ENCODE measurements around the gene P2RX4.
"Not testable (repeated sequence)": the region's sequence is repeated elsewhere in the genome, so short reads cannot be mapped to it uniquely, and the experiment has no call there.

Gene P2RX4

GRCh38 chr12:121188227-121188626 lies 21.7 kb upstream of the P2RX4 start:
- DNase-seq (ENCODE audit: low read depth in 2 of 2) = no peak

- DNase-seq (ENCODE audit: low read depth in 2 of 2) = no peak
These were observed 20.8 kb upstream of the P2RX4 start for GRCh38 chr12:121189131-121189530.

GRCh38 chr12:121189619-121190155 lies 20.2 kb upstream of the P2RX4 start:
- no peak for DNase-seq (ENCODE audit: low read depth in 2 of 2)

GRCh38 chr12:121190523-121191031 lies 19.4 kb upstream of the P2RX4 start:
- peak; percentile 91 for DNase-seq (ENCODE audit: low read depth in 2 of 2)

- DNase-seq (ENCODE audit: low read depth in 2 of 2) = no peak
These were observed 18.8 kb upstream of the P2RX4 start for GRCh38 chr12:121191151-121191550.

- no peak for DNase-seq (ENCODE audit: low read depth in 2 of 2)
These were observed 13.0 kb upstream of the P2RX4 start for GRCh38 chr12:121196902-121197301.

GRCh38 chr12:121198949-121199348 lies 11.0 kb upstream of the P2RX4 start:
- no peak for DNase-seq (ENCODE audit: low read depth in 2 of 2)

- DNase-seq (ENCODE audit: low read depth in 2 of 2) = not testable (repeated sequence)
These were observed 8.8 kb upstream of the P2RX4 start for GRCh38 chr12:121201140-121201539.

- DNase-seq (ENCODE audit: low read depth in 2 of 2) = no peak
These were observed 7.2 kb upstream of the P2RX4 start for GRCh38 chr12:121202407-121203355.

GRCh38 chr12:121203482-121203881 lies 6.4 kb upstream of the P2RX4 start:
- DNase-seq (ENCODE audit: low read depth in 2 of 2) = no peak

GRCh38 chr12:121205491-121205890 lies 4.4 kb upstream of the P2RX4 start:
- no peak for DNase-seq (ENCODE audit: low read depth in 2 of 2)

- not testable (repeated sequence) for DNase-seq (ENCODE audit: low read depth in 2 of 2)
These were observed 1.4 kb upstream of the P2RX4 start for GRCh38 chr12:121208571-121208970.

GRCh38 chr12:121209221-121209620 lies 708 bp upstream of the P2RX4 start:
- DNase-seq (ENCODE audit: low read depth in 2 of 2) = no peak

GRCh38 chr12:121212875-121213274 lies 2.9 kb downstream of the P2RX4 start:
- DNase-seq (ENCODE audit: low read depth in 2 of 2) = no peak

- DNase-seq (ENCODE audit: low read depth in 2 of 2) = no peak
These were observed 4.3 kb downstream of the P2RX4 start for GRCh38 chr12:121214166-121214777.

GRCh38 chr12:121214855-121215745 lies 5.2 kb downstream of the P2RX4 start:
- DNase-seq (ENCODE audit: low read depth in 2 of 2) = peak; percentile 33 to 34

GRCh38 chr12:121216102-121216501 lies 6.2 kb downstream of the P2RX4 start:
- DNase-seq (ENCODE audit: low read depth in 2 of 2) = no peak

GRCh38 chr12:121217063-121217462 lies 7.1 kb downstream of the P2RX4 start:
- DNase-seq (ENCODE audit: low read depth in 2 of 2) = no peak

- DNase-seq (ENCODE audit: low read depth in 2 of 2) = no peak
These were observed 7.8 kb downstream of the P2RX4 start for GRCh38 chr12:121217761-121218160.

- DNase-seq (ENCODE audit: low read depth in 2 of 2) = no peak
These were observed 8.8 kb downstream of the P2RX4 start for GRCh38 chr12:121218588-121219352.
